Transverse colon (tissue), 4 donors: Measurements from ENCODE around the gene PIK3AP1. TPM values are rescaled to one million over a fixed set of nuclear protein-coding genes. Genes with fewer than 3 reads are reported as not detected.

Source experiments
- DNase-seq: peaks from one replicate; pipeline ENCODE4 v3.0.0-alpha.2; 2019
- H3K27ac ChIP-seq, 4 donors: fragments of 200-600 bp; sonication (generic); 2 replicates each; pipeline ENCODE4 v1.5.1; 2016 to 2018; ENCODE audit warnings: inconsistent platforms in 4 of 4
- H3K27me3 ChIP-seq: fragments of 200-600 bp; sonication (generic); 2 replicates; pipeline ENCODE4 v1.5.1; 2017; ENCODE audit warnings: inconsistent platforms
- H3K36me3 ChIP-seq, 4 donors: fragments of 200-600 bp; sonication (generic); 2 replicates each; pipeline ENCODE4 v1.5.1; 2017 to 2019; ENCODE audit warnings: inconsistent platforms in 4 of 4
- H3K4me1 ChIP-seq, 4 donors: fragments of 200-600 bp; sonication (generic); 2 replicates each; pipeline ENCODE4 v1.5.1; 2017 to 2020; ENCODE audit warnings: inconsistent platforms in 4 of 4
- H3K4me3 ChIP-seq, 4 donors: fragments of 200-600 bp; sonication (generic); 1 replicate in 1 of 4; 2 replicates in 3 of 4; pipeline versions ENCODE4 v1.5.1 to v1.6.1; 2017 to 2019; ENCODE audit warnings: inconsistent platforms in 4 of 4
- H3K9me3 ChIP-seq, 2 donors: fragments of 200-600 bp; sonication (generic); 2 replicates each; pipeline ENCODE4 v1.5.1; 2017 to 2019; ENCODE audit warnings: inconsistent platforms in 2 of 2
- EP300 ChIP-seq: sonication (generic); formaldehyde crosslinking; IDR thresholded peaks from one replicate; pipeline ENCODE4 v1.6.1; 2017; ENCODE audit warnings: antibody characterized with exemption, low read depth
- POLR2A ChIP-seq: fragments of 450-650 bp; IDR thresholded peaks from one replicate; pipeline ENCODE4 v1.6.1; 2016; ENCODE audit warnings: antibody characterized with exemption, mild to moderate bottlenecking, moderate library complexity
- POLR2AphosphoS5 ChIP-seq, 3 donors: sonication (generic); formaldehyde crosslinking; IDR thresholded peaks; one replicate each; pipeline ENCODE4 v1.6.1; 2016; ENCODE audit warnings: antibody characterized with exemption in 3 of 3
- WGBS, 2 donors: methylation state at CpG; one replicate each; pipeline ENCODE4 v1.1.5; 2018; ENCODE audit warnings: low coverage in 1 of 2; 5-methylcytosine and 5-hydroxymethylcytosine counted together
- in situ Hi-C, 4 donors: fragments of 200-750 bp; cut with MboI; loops; one replicate each; pipeline versions ENCODE4 v1.15.0 to v1.15.1; 2017; ENCODE audit warnings: low sequenced_read_pairs in 3 of 4, low pct_ligation_motif_present in 1 of 4, low pct_unique_long_range_greater_than_20kb in 1 of 4
- intact Hi-C: fragments of 100-400 bp; cut with DNase I; formaldehyde crosslinking; loops from one replicate; pipeline ENCODE4 v1.15.1; 2023; ENCODE audit warnings: low total_unique reads
- total RNA-seq, 4 donors: library from RNA; depleted of rRNA; stranded (reverse); fragments of >200 nt; gene quantifications; one replicate each; pipeline ENCODE4 v1.1.0, GENCODE V29; 2016
- TF ChIP-seq, protein P1 (sequence below), 5 experiments: fragments of 200-600 bp in 3 of 5; fragments of 450-650 bp in 2 of 5; sonication (generic) in 3 of 5; IDR thresholded peaks; 1 replicate in 2 of 5; 2 replicates in 3 of 5; pipeline ENCODE4 v1.5.1; 2016 to 2017; ENCODE audit warnings: antibody characterized with exemption in 5 of 5, inconsistent platforms in 3 of 5, mild to moderate bottlenecking in 2 of 5, moderate library complexity in 1 of 5

Gene PIK3AP1, protein sequence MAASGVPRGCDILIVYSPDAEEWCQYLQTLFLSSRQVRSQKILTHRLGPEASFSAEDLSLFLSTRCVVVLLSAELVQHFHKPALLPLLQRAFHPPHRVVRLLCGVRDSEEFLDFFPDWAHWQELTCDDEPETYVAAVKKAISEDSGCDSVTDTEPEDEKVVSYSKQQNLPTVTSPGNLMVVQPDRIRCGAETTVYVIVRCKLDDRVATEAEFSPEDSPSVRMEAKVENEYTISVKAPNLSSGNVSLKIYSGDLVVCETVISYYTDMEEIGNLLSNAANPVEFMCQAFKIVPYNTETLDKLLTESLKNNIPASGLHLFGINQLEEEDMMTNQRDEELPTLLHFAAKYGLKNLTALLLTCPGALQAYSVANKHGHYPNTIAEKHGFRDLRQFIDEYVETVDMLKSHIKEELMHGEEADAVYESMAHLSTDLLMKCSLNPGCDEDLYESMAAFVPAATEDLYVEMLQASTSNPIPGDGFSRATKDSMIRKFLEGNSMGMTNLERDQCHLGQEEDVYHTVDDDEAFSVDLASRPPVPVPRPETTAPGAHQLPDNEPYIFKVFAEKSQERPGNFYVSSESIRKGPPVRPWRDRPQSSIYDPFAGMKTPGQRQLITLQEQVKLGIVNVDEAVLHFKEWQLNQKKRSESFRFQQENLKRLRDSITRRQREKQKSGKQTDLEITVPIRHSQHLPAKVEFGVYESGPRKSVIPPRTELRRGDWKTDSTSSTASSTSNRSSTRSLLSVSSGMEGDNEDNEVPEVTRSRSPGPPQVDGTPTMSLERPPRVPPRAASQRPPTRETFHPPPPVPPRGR
- 10 to 100 TPM in 3 of 4 donors, 1 to 10 TPM in 1; 6.4 to 42.6 (median 16.3) TPM for total RNA-seq

DNA sequence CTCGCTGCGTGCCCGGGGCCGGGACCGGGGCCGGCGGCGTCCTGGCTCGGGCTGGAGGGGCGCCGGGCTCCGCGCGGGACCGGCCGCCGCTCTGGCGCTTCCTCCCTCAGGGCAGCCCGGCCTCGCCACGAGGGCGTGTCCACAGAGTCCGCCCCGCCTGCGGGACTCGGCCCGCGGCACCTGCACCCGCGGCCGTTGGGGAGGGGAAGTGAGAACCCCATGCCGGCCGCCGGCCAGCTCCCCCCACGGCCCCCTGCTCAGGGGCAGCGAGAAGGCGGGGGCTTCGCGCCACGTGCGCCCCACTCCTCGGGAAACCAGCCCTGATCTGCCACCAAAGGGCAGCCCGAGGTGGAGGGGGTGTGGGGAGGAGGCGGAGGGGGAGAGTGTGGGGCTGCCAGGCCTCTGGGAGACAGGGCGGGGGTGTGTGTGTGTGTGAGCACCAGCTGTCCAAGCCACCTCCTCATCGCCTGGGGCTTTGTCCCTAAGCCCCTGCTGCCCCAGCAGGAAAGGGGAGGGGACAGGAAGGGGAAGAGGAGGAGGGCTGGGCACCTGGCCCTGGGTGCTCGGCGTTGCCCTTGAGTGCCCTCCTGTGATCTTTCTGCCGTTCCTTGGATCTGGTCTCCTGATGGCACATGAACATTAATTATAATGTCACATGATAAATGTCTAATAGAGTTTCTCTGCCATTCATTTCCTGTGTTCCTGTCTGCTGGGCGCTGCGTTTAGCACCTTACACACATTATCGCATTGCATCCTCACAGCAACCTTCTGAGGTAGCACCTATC is at the start of gene PIK3AP1:
Gene PIK3AP1 (minus strand): TSS at position 93 of the 785 bp plus-strand sequence. CDS start 120 bp downstream, outside the sequence.
- Histone ChIP-seq H3K27ac (peak within 1 kb of the TSS; percentile 70 to 78 (median 73)), H3K36me3 (no peaks in the 10 kb centered on the region), H3K27me3 (no peaks in the 10 kb centered on the region), H3K9me3 (no peaks in the 10 kb centered on the region), H3K4me3 (peak within 1 kb of the TSS; percentile 37 to 71 (median 58)), H3K4me1 (peaks cover 0 to 21% (median 4%) of the 10 kb centered on the region in 4 donors)
- intact Hi-C loops, result no loop called here
- TF ChIP-seq EP300, result no peak
- TF ChIP-seq POLR2A, result peak; percentile 25
- peak in 1 of 3 donors; percentile 2 for TF ChIP-seq POLR2AphosphoS5 (IDR thresholded peaks at IDR 0.05)
- TF ChIP-seq, protein P1, sequence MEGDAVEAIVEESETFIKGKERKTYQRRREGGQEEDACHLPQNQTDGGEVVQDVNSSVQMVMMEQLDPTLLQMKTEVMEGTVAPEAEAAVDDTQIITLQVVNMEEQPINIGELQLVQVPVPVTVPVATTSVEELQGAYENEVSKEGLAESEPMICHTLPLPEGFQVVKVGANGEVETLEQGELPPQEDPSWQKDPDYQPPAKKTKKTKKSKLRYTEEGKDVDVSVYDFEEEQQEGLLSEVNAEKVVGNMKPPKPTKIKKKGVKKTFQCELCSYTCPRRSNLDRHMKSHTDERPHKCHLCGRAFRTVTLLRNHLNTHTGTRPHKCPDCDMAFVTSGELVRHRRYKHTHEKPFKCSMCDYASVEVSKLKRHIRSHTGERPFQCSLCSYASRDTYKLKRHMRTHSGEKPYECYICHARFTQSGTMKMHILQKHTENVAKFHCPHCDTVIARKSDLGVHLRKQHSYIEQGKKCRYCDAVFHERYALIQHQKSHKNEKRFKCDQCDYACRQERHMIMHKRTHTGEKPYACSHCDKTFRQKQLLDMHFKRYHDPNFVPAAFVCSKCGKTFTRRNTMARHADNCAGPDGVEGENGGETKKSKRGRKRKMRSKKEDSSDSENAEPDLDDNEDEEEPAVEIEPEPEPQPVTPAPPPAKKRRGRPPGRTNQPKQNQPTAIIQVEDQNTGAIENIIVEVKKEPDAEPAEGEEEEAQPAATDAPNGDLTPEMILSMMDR (IDR thresholded peaks at IDR 0.05), result no peak
- in situ Hi-C loops, result no loop called here
- peak; percentile 79 for DNase-seq
- 6 to 12% methylated on average over 3 to 14 of the region's 52 CpGs for WGBS, 2 donors

DNA sequence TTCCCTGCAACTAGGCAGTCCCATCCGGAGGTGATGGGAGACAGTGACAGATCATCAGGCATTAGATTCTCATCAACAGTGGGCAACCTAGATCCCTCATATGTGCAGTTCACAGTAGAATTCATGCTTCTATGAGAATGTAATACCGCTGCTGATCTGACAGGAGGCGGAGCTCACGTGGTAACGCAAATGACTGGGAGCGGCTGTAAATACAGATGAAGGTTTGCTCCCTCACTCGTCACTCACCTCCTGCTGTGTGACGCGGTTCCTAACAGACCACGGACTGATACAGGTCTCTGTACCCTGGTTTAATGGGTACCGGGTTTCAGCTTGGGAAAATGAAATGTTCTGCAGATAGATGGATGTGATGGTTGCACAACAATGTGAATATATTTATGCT is 47.8 kb upstream of the PIK3AP1 start:
- Histone ChIP-seq H3K9me3 (peaks cover 0 to 4% of the 10 kb centered on the region in 2 donors), H3K27ac (peak overlapping the region; percentile 36 to 79 (median 62)), H3K4me3 (no peak overlapping the region), H3K27me3 (no peaks in the 10 kb centered on the region), H3K36me3 (no peaks in the 10 kb centered on the region), H3K4me1 (peaks cover 3 to 14% (median 13%) of the 10 kb centered on the region in 4 donors)
- peak; percentile 50 for DNase-seq
- intact Hi-C loops (no loop called here), in situ Hi-C loops (loop anchor here in 2 of 4 donors (10.0 to 25.0 kb wide), 2 partner anchors 57 to 269 kb away; no protein-coding TSS in a partner anchor)
- TF ChIP-seq EP300 (no peak), POLR2A (peak; percentile 20)
- TF ChIP-seq, protein P1 (IDR thresholded peaks at IDR 0.05), result peak in 2 of 5 experiments; percentile 4 to 41
- 71 to 84% methylated on average over 3 to 11 of the region's 11 CpGs for WGBS, 2 donors

DNA sequence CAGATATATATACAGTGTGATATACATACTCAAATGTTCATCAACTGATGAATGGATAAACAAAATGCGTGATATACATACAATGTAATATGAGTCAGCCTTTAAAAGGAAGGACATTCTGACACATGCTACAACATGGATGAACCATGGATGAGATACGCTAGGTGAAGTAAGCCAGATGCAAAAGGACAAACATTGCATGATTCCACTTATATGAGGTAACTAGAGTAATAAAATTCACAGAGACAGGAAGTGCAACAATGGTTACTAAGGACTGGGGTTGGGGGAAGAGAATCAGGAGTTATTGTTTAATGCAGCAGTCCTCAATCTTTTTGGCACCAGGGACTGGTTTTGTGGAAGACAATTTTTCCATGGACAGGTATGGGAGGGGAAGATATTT is 47.3 kb upstream of the PIK3AP1 start:
- TF ChIP-seq, protein P1 (IDR thresholded peaks at IDR 0.05), result no peak
- TF ChIP-seq POLR2A, result no peak
- TF ChIP-seq POLR2AphosphoS5 (IDR thresholded peaks at IDR 0.05), result peak in 1 of 3 donors; percentile 23
- TF ChIP-seq EP300, result no peak
- Histone ChIP-seq H3K9me3 (peaks cover 0 to 4% of the 10 kb centered on the region in 2 donors), H3K27ac (peak overlapping the region; percentile 51 to 79 (median 62)), H3K4me3 (no peak overlapping the region), H3K36me3 (no peaks in the 10 kb centered on the region), H3K27me3 (no peaks in the 10 kb centered on the region), H3K4me1 (peaks cover 3 to 14% (median 13%) of the 10 kb centered on the region in 4 donors)
- WGBS, 2 donors, result 61 to 70% methylated on average over 2 of the region's 2 CpGs
- DNase-seq, result no peak
- in situ Hi-C loops (loop anchor here in 2 of 4 donors (10.0 to 25.0 kb wide), 2 partner anchors 57 to 270 kb away; no protein-coding TSS in a partner anchor), intact Hi-C loops (no loop called here)
